Activated CD4-positive, alpha-beta T cell treated with anti-CD3 and anti-CD28 coated beads for 24 hours (primary cell): Measurements from ENCODE around the gene SYN1.

Experiments used
- DNase-seq, 2 donors: peaks; one replicate each; pipeline ENCODE4 v3.0.0-alpha.2; 2020; ENCODE audit warnings: low read depth in 2 of 2

SYN1 gene

GRCh38 chrX:47595716-47596251 lies 23.9 kb downstream of the SYN1 start:
- DNase-seq: no peak

GRCh38 chrX:47593522-47593921 lies 26.1 kb downstream of the SYN1 start:
- no peak for DNase-seq

- no peak for DNase-seq
Observed at GRCh38 chrX:47590984-47591383, 28.7 kb downstream of the SYN1 start.

GRCh38 chrX:47587906-47588735 lies 31.5 kb downstream of the SYN1 start:
- DNase-seq: no peak

GRCh38 chrX:47587091-47587891 lies 32.4 kb downstream of the SYN1 start:
- DNase-seq: no peak

- no peak for DNase-seq
Observed at GRCh38 chrX:47586043-47586787, 33.4 kb downstream of the SYN1 start.

GRCh38 chrX:47585273-47585672 lies 34.4 kb downstream of the SYN1 start:
- DNase-seq: no peak

GRCh38 chrX:47584714-47585113 lies 34.9 kb downstream of the SYN1 start:
- no peak for DNase-seq

GRCh38 chrX:47583240-47583861 lies 36.3 kb downstream of the SYN1 start:
- DNase-seq: no peak

- peak; percentile 57 to 70 for DNase-seq
Observed at GRCh38 chrX:47581731-47582647, 37.7 kb downstream of the SYN1 start, which contains the start of gene TIMP1. TIMP1 (plus strand) TSS chrX:47582436; CDS start chrX:47583416, 980 bp downstream.

GRCh38 chrX:47579537-47579936 lies 40.1 kb downstream of the SYN1 start:
- DNase-seq: no peak

- DNase-seq: no peak
Observed at GRCh38 chrX:47578692-47579091, 41.0 kb downstream of the SYN1 start.

- no peak for DNase-seq
Observed at GRCh38 chrX:47577901-47578300, 41.8 kb downstream of the SYN1 start.

GRCh38 chrX:47577424-47577823 lies 42.2 kb downstream of the SYN1 start:
- no peak for DNase-seq

GRCh38 chrX:47576021-47576898 lies 43.4 kb downstream of the SYN1 start:
- no peak for DNase-seq

GRCh38 chrX:47574547-47575301 lies 44.9 kb downstream of the SYN1 start:
- DNase-seq: no peak

- no peak for DNase-seq
Observed at GRCh38 chrX:47574076-47574546, 45.5 kb downstream of the SYN1 start.

GRCh38 chrX:47573341-47574075 lies 46.1 kb downstream of the SYN1 start:
- no peak for DNase-seq
